Adrenal gland (tissue), 5 donors: ENCODE data around the gene CAPZA2.
"Not testable (repeated sequence)": the region's sequence is repeated elsewhere in the genome, so short reads cannot be mapped to it uniquely, and the experiment has no call there.

Experiments
- CTCF ChIP-seq, 6 experiments: fragments of 450-650 bp in 4 of 6; fragments of 200-600 bp in 2 of 6; sonication (generic) in 1 of 6; IDR thresholded peaks; 1 replicate in 5 of 6; 2 replicates in 1 of 6; pipeline versions ENCODE4 v1.5.1 to v1.8.0; 2016 to 2021; ENCODE audit warnings: antibody characterized with exemption in 6 of 6, mild to moderate bottlenecking in 2 of 6, moderate library complexity in 1 of 6
- POLR2A ChIP-seq, 2 donors: fragments of 450-650 bp; IDR thresholded peaks; one replicate each; pipeline ENCODE4 v1.6.1; 2017; ENCODE audit warnings: antibody characterized with exemption in 2 of 2, mild to moderate bottlenecking in 2 of 2, moderate library complexity in 1 of 2
- donor health status: DM: no; HTN: no; CAD: no.

DNA sequence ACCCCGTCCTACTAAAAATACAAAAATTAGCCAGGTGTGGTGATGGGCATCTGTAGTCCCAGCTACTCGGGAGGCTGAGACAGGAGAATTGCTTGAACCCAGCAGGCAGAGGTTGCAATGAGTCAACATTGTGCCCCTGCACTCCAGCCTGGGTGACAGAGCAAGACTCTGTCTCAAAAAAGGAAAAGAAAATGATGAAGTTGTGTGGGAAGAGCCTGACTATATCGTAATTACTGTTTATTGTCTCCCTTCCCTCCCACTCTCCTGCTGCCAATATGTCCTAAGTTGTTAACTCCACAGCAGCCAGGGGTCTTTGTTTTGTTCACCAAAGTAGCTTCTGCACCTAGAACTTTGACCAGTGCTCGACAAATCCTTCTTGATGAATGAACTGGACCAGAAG, 74.5 kb downstream of the CAPZA2 start:
- TF ChIP-seq CTCF, POLR2A (IDR thresholded peaks at IDR 0.05): not testable (repeated sequence)
